Measurements from ENCODE around the gene KRT222.

KRT222 gene

GRCh38 chr17:40633871-40634270 lies 31.1 kb downstream of the KRT222 start:
- Mint-ChIP-seq H3K4me1 (peaks cover 21% of the 10 kb centered on the region), H3K36me3 (peaks cover 100% of the 10 kb centered on the region), H3K27ac (peak overlapping the region; percentile 20), H3K9me3 (no peaks in the 10 kb centered on the region), H3K4me3 (no peak overlapping the region)
- ATAC-seq: no peak
- DNase-seq (ENCODE audit: low spot score in 2 of 2): no peak

- Mint-ChIP-seq H3K4me1 (peaks cover 16% of the 10 kb centered on the region), H3K4me3 (no peak overlapping the region), H3K27ac (peak overlapping the region; percentile 54), H3K9me3 (no peaks in the 10 kb centered on the region), H3K36me3 (peaks cover 100% of the 10 kb centered on the region)
- ATAC-seq (no peak), DNase-seq (ENCODE audit: low spot score in 2 of 2) (no peak)
Observed at GRCh38 chr17:40632216-40632615, 32.8 kb downstream of the KRT222 start.

- no peak overlapping the region for H3K27ac Mint-ChIP-seq
- no peaks in the 10 kb centered on the region for H3K9me3 Mint-ChIP-seq
- H3K4me1 Mint-ChIP-seq: peaks cover 28% of the 10 kb centered on the region
- no peak for DNase-seq (ENCODE audit: low spot score in 2 of 2)
- H3K4me3 Mint-ChIP-seq: no peak overlapping the region
- H3K36me3 Mint-ChIP-seq: peaks cover 86% of the 10 kb centered on the region
- ATAC-seq: no peak
Observed at GRCh38 chr17:40629842-40630241, 35.1 kb downstream of the KRT222 start.

GRCh38 chr17:40625311-40625710 lies 39.7 kb downstream of the KRT222 start:
- Mint-ChIP-seq H3K4me3 (no peak overlapping the region), H3K27ac (peak overlapping the region; percentile 43), H3K9me3 (no peaks in the 10 kb centered on the region), H3K36me3 (peaks cover 40% of the 10 kb centered on the region), H3K4me1 (peaks cover 51% of the 10 kb centered on the region)
- DNase-seq (ENCODE audit: low spot score in 2 of 2): no peak
- ATAC-seq: no peak

GRCh38 chr17:40623419-40624210 lies 41.4 kb downstream of the KRT222 start:
- ATAC-seq (no peak), DNase-seq (ENCODE audit: low spot score in 2 of 2) (no peak)
- H3K36me3 Mint-ChIP-seq: peaks cover 23% of the 10 kb centered on the region
- H3K9me3 Mint-ChIP-seq: no peaks in the 10 kb centered on the region
- no peak overlapping the region for H3K27ac Mint-ChIP-seq
- H3K4me3 Mint-ChIP-seq: no peak overlapping the region
- peaks cover 54% of the 10 kb centered on the region for H3K4me1 Mint-ChIP-seq

- DNase-seq (ENCODE audit: low spot score in 2 of 2): no peak
- peak; percentile 82 for ATAC-seq
- Mint-ChIP-seq H3K4me3 (peak overlapping the region; percentile 37), H3K9me3 (no peaks in the 10 kb centered on the region), H3K27ac (peak overlapping the region; percentile 78), H3K4me1 (peaks cover 56% of the 10 kb centered on the region), H3K36me3 (peaks cover 12% of the 10 kb centered on the region)
Observed at GRCh38 chr17:40622509-40622928, 42.5 kb downstream of the KRT222 start.

- no peak for DNase-seq (ENCODE audit: low spot score in 2 of 2)
- no peak overlapping the region for H3K27ac Mint-ChIP-seq
- H3K4me1 Mint-ChIP-seq: peaks cover 60% of the 10 kb centered on the region
- no peaks in the 10 kb centered on the region for H3K9me3 Mint-ChIP-seq
- H3K36me3 Mint-ChIP-seq: peaks cover 4% of the 10 kb centered on the region
- no peak overlapping the region for H3K4me3 Mint-ChIP-seq
- ATAC-seq: no peak
Observed at GRCh38 chr17:40621578-40621977, 43.4 kb downstream of the KRT222 start.

- no peak overlapping the region for H3K27ac Mint-ChIP-seq
- no peaks in the 10 kb centered on the region for H3K9me3 Mint-ChIP-seq
- H3K4me1 Mint-ChIP-seq: peaks cover 66% of the 10 kb centered on the region
- ATAC-seq: no peak
- no peak overlapping the region for H3K4me3 Mint-ChIP-seq
- no peak for DNase-seq (ENCODE audit: low spot score in 2 of 2)
- no peaks in the 10 kb centered on the region for H3K36me3 Mint-ChIP-seq
Observed at GRCh38 chr17:40621019-40621418, 44.0 kb downstream of the KRT222 start.

- peaks cover 68% of the 10 kb centered on the region for H3K4me1 Mint-ChIP-seq
- H3K4me3 Mint-ChIP-seq: peak overlapping the region; percentile 65
- no peaks in the 10 kb centered on the region for H3K36me3 Mint-ChIP-seq
- H3K27ac Mint-ChIP-seq: no peak overlapping the region
- H3K9me3 Mint-ChIP-seq: no peaks in the 10 kb centered on the region
- DNase-seq (ENCODE audit: low spot score in 2 of 2) (no peak), ATAC-seq (no peak)
Observed at GRCh38 chr17:40618754-40619625, 46.0 kb downstream of the KRT222 start.

GRCh38 chr17:40617678-40618240 lies 47.2 kb downstream of the KRT222 start:
- H3K4me1 Mint-ChIP-seq: peaks cover 73% of the 10 kb centered on the region
- no peaks in the 10 kb centered on the region for H3K9me3 Mint-ChIP-seq
- no peak overlapping the region for H3K4me3 Mint-ChIP-seq
- no peaks in the 10 kb centered on the region for H3K36me3 Mint-ChIP-seq
- no peak overlapping the region for H3K27ac Mint-ChIP-seq
- ATAC-seq: no peak
- no peak for DNase-seq (ENCODE audit: low spot score in 2 of 2)

- Mint-ChIP-seq H3K4me1 (peaks cover 71% of the 10 kb centered on the region), H3K4me3 (no peak overlapping the region), H3K36me3 (no peaks in the 10 kb centered on the region), H3K9me3 (no peaks in the 10 kb centered on the region), H3K27ac (peak overlapping the region; percentile 76)
- no peak for DNase-seq (ENCODE audit: low spot score in 2 of 2)
- no peak for ATAC-seq
Observed at GRCh38 chr17:40616592-40616991, 48.4 kb downstream of the KRT222 start.

- Mint-ChIP-seq H3K27ac (peak overlapping the region; percentile 76), H3K4me3 (no peak overlapping the region)
- no peak for ATAC-seq
Observed at GRCh38 chr17:40615841-40616476, 49.0 kb downstream of the KRT222 start.

GRCh38 chr17:40615068-40615840 lies 49.7 kb downstream of the KRT222 start:
- Mint-ChIP-seq H3K4me1 (peaks cover 74% of the 10 kb centered on the region), H3K27ac (peak overlapping the region; percentile 76), H3K4me3 (peak overlapping the region; percentile 35), H3K9me3 (no peaks in the 10 kb centered on the region), H3K36me3 (no peaks in the 10 kb centered on the region)
- DNase-seq (ENCODE audit: low spot score in 2 of 2) (no peak), ATAC-seq (peak; percentile 29)

More at GRCh38 chr17:40615841-40616476, 49.0 kb downstream of the KRT222 start:
- no peak for DNase-seq (ENCODE audit: low spot score in 2 of 2)
- H3K36me3 Mint-ChIP-seq: no peaks in the 10 kb centered on the region
- peaks cover 74% of the 10 kb centered on the region for H3K4me1 Mint-ChIP-seq
- no peaks in the 10 kb centered on the region for H3K9me3 Mint-ChIP-seq

GRCh38 chr17:40614431-40615067 lies 50.4 kb downstream of the KRT222 start:
- no peak for DNase-seq (ENCODE audit: low spot score in 2 of 2)
- Mint-ChIP-seq H3K4me3 (peak overlapping the region; percentile 35), H3K4me1 (peaks cover 75% of the 10 kb centered on the region), H3K9me3 (no peaks in the 10 kb centered on the region), H3K27ac (peak overlapping the region; percentile 76), H3K36me3 (no peaks in the 10 kb centered on the region)
- peak; percentile 30 for ATAC-seq
